Esophagus squamous epithelium (tissue), 4 donors: ENCODE data around the gene SEC14L1.

Experiments
- CTCF ChIP-seq, 6 experiments: fragments of 450-650 bp in 4 of 6; fragments of 200-600 bp in 2 of 6; sonication (generic) in 2 of 6; IDR thresholded peaks; one replicate each; pipeline ENCODE4 v1.5.1; 2016 to 2019; ENCODE audit warnings: antibody characterized with exemption in 6 of 6, mild to moderate bottlenecking in 4 of 6, moderate library complexity in 4 of 6
- POLR2A ChIP-seq, 4 donors: fragments of 450-650 bp; IDR thresholded peaks; one replicate each; pipeline ENCODE4 v1.6.1; 2017; ENCODE audit warnings: antibody characterized with exemption in 4 of 4, mild to moderate bottlenecking in 4 of 4, moderate library complexity in 3 of 4

GRCh38 chr17:77136420-77136767 lies 4.4 kb upstream of the SEC14L1 start:
- TF ChIP-seq CTCF (IDR thresholded peaks at IDR 0.05) = no peak
- TF ChIP-seq POLR2A (IDR thresholded peaks at IDR 0.05) = no peak
